ENCODE results near the gene BHMT.

DNA sequence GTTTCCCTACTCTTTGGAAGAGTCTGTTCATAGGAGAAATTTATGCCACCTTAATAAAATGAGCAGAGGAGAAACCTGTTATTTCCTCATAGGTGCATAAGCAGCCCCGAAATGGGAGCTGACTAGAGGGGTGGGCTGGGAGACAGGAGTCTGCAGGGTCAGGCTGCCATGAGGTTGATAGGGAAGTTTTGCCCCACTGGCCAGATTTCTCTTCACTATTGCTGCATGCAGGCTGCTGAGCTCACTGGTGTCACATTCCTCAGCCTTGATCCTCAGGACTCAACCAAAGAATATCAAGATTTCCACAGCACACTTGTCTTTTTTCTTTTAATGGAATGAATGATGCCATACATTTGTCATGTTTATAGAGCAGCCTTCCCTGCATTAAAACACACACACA is 60.7 kb downstream of the BHMT start:
- TF ChIP-seq, protein P1, sequence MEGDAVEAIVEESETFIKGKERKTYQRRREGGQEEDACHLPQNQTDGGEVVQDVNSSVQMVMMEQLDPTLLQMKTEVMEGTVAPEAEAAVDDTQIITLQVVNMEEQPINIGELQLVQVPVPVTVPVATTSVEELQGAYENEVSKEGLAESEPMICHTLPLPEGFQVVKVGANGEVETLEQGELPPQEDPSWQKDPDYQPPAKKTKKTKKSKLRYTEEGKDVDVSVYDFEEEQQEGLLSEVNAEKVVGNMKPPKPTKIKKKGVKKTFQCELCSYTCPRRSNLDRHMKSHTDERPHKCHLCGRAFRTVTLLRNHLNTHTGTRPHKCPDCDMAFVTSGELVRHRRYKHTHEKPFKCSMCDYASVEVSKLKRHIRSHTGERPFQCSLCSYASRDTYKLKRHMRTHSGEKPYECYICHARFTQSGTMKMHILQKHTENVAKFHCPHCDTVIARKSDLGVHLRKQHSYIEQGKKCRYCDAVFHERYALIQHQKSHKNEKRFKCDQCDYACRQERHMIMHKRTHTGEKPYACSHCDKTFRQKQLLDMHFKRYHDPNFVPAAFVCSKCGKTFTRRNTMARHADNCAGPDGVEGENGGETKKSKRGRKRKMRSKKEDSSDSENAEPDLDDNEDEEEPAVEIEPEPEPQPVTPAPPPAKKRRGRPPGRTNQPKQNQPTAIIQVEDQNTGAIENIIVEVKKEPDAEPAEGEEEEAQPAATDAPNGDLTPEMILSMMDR (IDR thresholded peaks at IDR 0.05; ENCODE audit: borderline replicate concordance, extremely low read depth, low read length, poor library complexity, severe bottlenecking) = no peak
- TF ChIP-seq EZH2 (IDR thresholded peaks at IDR 0.05; ENCODE audit: borderline replicate concordance, low read depth, low read length, severe bottlenecking) = no peak
